Measurements from ENCODE around the gene P3H2.

DNA sequence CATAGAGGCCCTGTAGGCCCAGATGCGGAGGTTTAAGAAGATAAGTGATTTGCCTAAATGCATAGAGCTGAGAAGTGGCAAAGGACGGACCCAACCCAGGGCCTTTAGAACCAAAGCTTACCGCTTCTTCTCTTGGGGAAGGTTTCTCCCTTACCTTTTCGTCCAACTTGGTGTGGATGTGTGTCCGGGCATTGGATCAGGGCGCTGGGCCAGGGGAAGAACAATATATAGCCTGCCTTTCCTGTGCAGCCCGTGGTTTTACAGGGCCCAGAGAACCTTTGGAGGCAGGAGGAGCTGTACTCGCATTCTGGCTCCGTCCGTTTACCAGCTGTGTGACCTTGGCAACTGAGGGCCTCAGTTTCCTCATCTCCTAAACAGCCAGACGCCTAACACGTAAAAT, 686 bp upstream of the P3H2 start:
- no peak for TF ChIP-seq POLR2A (IDR thresholded peaks at IDR 0.05)
- TF ChIP-seq, protein P1, sequence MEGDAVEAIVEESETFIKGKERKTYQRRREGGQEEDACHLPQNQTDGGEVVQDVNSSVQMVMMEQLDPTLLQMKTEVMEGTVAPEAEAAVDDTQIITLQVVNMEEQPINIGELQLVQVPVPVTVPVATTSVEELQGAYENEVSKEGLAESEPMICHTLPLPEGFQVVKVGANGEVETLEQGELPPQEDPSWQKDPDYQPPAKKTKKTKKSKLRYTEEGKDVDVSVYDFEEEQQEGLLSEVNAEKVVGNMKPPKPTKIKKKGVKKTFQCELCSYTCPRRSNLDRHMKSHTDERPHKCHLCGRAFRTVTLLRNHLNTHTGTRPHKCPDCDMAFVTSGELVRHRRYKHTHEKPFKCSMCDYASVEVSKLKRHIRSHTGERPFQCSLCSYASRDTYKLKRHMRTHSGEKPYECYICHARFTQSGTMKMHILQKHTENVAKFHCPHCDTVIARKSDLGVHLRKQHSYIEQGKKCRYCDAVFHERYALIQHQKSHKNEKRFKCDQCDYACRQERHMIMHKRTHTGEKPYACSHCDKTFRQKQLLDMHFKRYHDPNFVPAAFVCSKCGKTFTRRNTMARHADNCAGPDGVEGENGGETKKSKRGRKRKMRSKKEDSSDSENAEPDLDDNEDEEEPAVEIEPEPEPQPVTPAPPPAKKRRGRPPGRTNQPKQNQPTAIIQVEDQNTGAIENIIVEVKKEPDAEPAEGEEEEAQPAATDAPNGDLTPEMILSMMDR (IDR thresholded peaks at IDR 0.05): no peak

Measured in thyroid gland (tissue), 4 donors.